ENCODE data around the gene LDHAL6B. TPM values are rescaled to one million over a fixed set of nuclear protein-coding genes. Genes with fewer than 3 reads are reported as not detected.

Gene LDHAL6B
- polyA plus RNA-seq, 1 donor, result 0.57 TPM

DNA sequence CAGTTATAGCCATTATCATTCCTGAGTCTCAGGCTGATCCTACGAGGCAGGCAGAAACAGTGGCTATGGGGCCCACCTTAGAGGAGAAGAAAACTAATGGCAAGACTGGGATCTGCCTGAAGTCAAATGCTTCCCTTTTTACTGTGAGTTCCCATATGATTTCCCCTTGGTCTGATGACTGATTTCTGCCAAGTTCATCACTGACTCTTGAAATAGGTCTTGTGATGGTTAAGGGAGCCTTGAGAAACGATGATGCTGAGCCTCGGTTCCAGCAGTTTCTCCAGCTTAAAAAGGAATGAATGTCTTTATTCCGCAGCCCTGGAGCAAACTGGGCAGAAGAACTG is 29.4 kb upstream of the LDHAL6B start:
- Histone ChIP-seq H3K27ac (ENCODE audit: low read length) (no peak overlapping the region), H3K4me3 (ENCODE audit: low read length) (no peak overlapping the region), H3K36me3 (ENCODE audit: control insufficient read depth, insufficient read depth, low read length) (peaks cover 57% of the 10 kb centered on the region), H3K4me1 (ENCODE audit: control insufficient read depth, insufficient read depth, low read length) (peaks cover 7% of the 10 kb centered on the region), H3K9me3 (ENCODE audit: control insufficient read depth, low read depth, low read length) (no peaks in the 10 kb centered on the region), H3K27me3 (ENCODE audit: control insufficient read depth, insufficient read depth, low read length) (no peaks in the 10 kb centered on the region)
- no peak for DNase-seq
- no CpG with 5 or more reads among the region's 4 CpGs for WGBS (ENCODE audit: insufficient coverage, low lambda C conversion rate)

DNA sequence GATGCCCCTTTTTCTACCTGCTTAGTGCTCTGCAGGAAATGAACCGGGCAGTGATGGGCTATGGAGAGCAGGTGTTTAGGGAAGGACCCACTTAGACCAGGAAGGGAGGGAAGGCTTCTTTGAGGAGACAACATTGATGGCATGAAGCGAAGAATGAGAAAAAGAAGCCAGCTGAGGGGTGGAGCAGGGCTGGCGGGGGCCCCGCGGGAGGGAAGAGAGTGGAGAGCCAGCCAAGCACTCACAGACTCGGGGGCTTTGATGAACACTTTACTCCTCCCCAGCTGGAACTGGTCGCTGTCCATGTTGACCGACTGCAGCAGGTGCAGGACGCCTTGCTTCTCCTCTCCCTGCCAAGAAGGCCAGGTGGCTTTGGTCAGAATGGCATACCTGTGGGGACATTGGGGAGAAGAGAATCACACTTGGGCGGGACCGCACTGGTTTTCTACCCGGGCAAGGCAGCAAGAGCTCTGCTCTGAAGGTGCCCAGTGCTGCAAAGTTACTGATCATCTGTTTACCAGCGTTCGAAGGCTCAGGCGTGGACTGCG is 28.4 kb upstream of the LDHAL6B start:
- WGBS (ENCODE audit: insufficient coverage, low lambda C conversion rate), result 100% methylated on average over 5 of the region's 16 CpGs
- Histone ChIP-seq H3K4me3 (ENCODE audit: low read length) (no peak overlapping the region), H3K27ac (ENCODE audit: low read length) (no peak overlapping the region), H3K36me3 (ENCODE audit: control insufficient read depth, insufficient read depth, low read length) (peaks cover 61% of the 10 kb centered on the region), H3K27me3 (ENCODE audit: control insufficient read depth, insufficient read depth, low read length) (no peaks in the 10 kb centered on the region), H3K9me3 (ENCODE audit: control insufficient read depth, low read depth, low read length) (no peaks in the 10 kb centered on the region), H3K4me1 (ENCODE audit: control insufficient read depth, insufficient read depth, low read length) (peaks cover 7% of the 10 kb centered on the region)
- DNase-seq, result no peak

DNA sequence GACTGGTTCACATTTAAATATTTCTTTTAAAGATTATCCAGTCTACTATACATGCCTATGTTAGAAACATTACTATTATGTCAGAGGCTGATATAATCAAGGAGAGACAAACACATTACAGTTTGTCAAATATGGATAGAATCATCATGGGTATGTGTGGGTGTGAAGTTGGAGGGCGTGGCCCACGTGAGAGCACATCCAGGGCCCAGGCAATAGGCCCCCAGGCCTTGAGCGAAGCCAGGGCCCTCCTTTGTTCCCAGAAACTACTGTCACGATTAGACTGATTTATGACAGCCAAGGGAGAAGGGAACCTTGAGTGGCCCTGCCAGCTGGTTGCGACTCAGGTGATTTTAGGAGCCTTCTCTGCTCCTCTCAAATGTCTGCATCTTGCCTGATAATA is 26.9 kb upstream of the LDHAL6B start:
- H3K4me1 ChIP-seq (ENCODE audit: control insufficient read depth, insufficient read depth, low read length), result peaks cover 7% of the 10 kb centered on the region
- no peak for DNase-seq

DNA sequence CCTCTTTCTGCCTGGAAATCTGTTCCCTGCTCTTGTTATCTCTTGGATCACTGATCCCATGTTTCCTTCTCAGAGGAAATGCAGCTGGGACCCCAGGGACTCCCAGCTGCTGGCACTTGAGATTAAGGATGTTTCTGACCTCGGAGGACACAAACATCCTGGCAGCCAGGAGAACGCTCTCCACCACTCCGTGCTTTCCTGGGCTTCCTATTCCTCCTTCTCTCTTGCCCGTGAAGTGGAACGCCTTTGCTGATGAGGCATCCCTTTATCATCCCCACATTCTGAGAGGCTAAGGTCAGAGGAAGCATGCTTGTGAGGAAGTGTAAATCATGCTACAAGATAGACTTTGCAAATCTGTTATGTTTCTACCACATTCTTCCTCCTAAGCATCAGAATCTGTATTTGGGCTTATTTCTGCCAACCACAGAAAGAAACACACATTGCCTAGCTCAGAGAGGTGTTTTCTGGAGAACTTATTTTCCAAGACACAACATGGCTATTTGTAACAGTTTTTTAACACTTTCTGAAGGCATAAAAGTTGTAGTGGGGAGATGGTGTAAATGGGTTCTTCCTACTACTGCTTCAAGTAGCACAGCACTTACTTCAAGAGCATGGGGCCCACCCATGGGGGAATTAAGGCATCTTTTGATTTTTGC is 25.6 kb upstream of the LDHAL6B start:
- peaks cover 64% of the 10 kb centered on the region for H3K36me3 ChIP-seq (ENCODE audit: control insufficient read depth, insufficient read depth, low read length)
- DNase-seq, result no peak
- no peaks in the 10 kb centered on the region for H3K4me1 ChIP-seq (ENCODE audit: control insufficient read depth, insufficient read depth, low read length)
- H3K4me3 ChIP-seq (ENCODE audit: low read length), result no peak overlapping the region
- 80% methylated on average over 1 of the region's 5 CpGs for WGBS (ENCODE audit: insufficient coverage, low lambda C conversion rate)
- H3K9me3 ChIP-seq (ENCODE audit: control insufficient read depth, low read depth, low read length), result no peaks in the 10 kb centered on the region
- no peaks in the 10 kb centered on the region for H3K27me3 ChIP-seq (ENCODE audit: control insufficient read depth, insufficient read depth, low read length)
- H3K27ac ChIP-seq (ENCODE audit: low read length), result no peak overlapping the region

More for the DNA sequence above, 26.9 kb upstream of the LDHAL6B start:
- Histone ChIP-seq H3K4me3 (ENCODE audit: low read length) (no peak overlapping the region), H3K27ac (ENCODE audit: low read length) (no peak overlapping the region), H3K9me3 (ENCODE audit: control insufficient read depth, low read depth, low read length) (no peaks in the 10 kb centered on the region), H3K27me3 (ENCODE audit: control insufficient read depth, insufficient read depth, low read length) (no peaks in the 10 kb centered on the region), H3K36me3 (ENCODE audit: control insufficient read depth, insufficient read depth, low read length) (peaks cover 62% of the 10 kb centered on the region)
- WGBS (ENCODE audit: insufficient coverage, low lambda C conversion rate), result no CpG with 5 or more reads among the region's 5 CpGs

DNA sequence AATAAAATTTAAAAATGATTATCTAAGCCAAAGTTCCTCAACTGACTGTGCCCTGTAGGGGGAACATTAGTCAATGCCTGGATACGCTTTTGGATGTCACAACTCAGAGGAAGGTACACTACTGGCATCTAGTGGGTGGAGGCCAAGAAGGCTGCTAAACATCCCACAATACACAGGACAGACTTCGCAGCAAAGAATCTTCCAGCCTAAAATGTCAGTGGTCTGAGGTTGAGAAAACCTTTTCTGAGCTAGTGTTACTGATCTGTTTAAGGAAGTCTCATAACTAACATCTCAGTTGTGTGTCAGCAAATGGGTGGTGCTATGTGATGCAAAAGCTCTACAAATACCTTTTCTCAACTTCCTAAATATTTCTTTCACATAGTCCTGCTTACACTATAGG is 20.9 kb upstream of the LDHAL6B start:
- H3K4me3 ChIP-seq (ENCODE audit: low read length), result no peak overlapping the region
- no peak for DNase-seq
- H3K27me3 ChIP-seq (ENCODE audit: control insufficient read depth, insufficient read depth, low read length), result no peaks in the 10 kb centered on the region
- peaks cover 68% of the 10 kb centered on the region for H3K36me3 ChIP-seq (ENCODE audit: control insufficient read depth, insufficient read depth, low read length)
- H3K9me3 ChIP-seq (ENCODE audit: control insufficient read depth, low read depth, low read length), result no peaks in the 10 kb centered on the region
- WGBS (ENCODE audit: insufficient coverage, low lambda C conversion rate), result no CpG with 5 or more reads among the region's 2 CpGs
- no peak overlapping the region for H3K27ac ChIP-seq (ENCODE audit: low read length)
- no peaks in the 10 kb centered on the region for H3K4me1 ChIP-seq (ENCODE audit: control insufficient read depth, insufficient read depth, low read length)

DNA sequence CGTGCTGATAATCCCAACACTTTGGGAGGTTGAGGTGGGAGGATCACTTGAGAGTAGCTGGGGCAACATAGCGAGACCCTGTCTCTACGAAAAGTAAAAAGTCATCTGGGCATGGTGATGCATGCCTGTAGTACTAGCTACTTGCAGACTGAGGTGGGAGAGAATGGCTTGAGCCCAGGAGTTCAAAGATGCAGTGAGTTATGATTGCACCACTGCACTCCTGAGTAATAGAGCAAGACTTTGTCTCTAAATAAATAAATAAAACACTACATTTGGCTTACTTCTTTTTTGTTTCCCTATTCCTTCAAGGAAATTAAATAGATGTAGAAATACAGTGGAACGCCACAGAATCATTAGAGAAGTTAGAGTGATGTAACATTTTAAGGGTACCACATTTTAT is 20.1 kb upstream of the LDHAL6B start:
- peaks cover 67% of the 10 kb centered on the region for H3K36me3 ChIP-seq (ENCODE audit: control insufficient read depth, insufficient read depth, low read length)
- no CpG with 5 or more reads among the region's 4 CpGs for WGBS (ENCODE audit: insufficient coverage, low lambda C conversion rate)
- no peaks in the 10 kb centered on the region for H3K4me1 ChIP-seq (ENCODE audit: control insufficient read depth, insufficient read depth, low read length)
- no peaks in the 10 kb centered on the region for H3K27me3 ChIP-seq (ENCODE audit: control insufficient read depth, insufficient read depth, low read length)
- no peak overlapping the region for H3K27ac ChIP-seq (ENCODE audit: low read length)
- no peak for DNase-seq
- no peak overlapping the region for H3K4me3 ChIP-seq (ENCODE audit: low read length)
- H3K9me3 ChIP-seq (ENCODE audit: control insufficient read depth, low read depth, low read length), result no peaks in the 10 kb centered on the region

DNA sequence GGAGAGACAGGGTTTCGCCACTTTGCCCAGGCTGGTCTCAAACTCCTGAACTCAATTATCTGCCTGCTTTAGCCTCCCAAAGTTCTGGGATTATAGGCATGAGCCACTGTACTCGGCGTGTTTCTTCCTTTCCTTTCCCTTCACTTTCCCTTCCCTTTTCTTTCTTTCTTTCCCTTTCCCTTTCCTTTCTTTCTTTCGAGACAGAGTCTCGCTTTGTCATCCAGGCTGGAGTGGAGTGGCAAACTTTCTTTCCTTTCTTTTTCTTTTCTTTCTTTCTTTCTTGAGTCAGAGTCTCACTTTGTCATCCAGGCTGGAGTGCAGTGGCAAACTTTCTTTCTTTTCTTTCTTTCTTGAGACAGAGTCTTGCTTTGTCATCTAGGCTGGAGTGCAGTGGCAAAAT is 17.4 kb upstream of the LDHAL6B start:
- peaks cover 70% of the 10 kb centered on the region for H3K36me3 ChIP-seq (ENCODE audit: control insufficient read depth, insufficient read depth, low read length)
- 95% methylated on average over 4 of the region's 5 CpGs for WGBS (ENCODE audit: insufficient coverage, low lambda C conversion rate)

DNA sequence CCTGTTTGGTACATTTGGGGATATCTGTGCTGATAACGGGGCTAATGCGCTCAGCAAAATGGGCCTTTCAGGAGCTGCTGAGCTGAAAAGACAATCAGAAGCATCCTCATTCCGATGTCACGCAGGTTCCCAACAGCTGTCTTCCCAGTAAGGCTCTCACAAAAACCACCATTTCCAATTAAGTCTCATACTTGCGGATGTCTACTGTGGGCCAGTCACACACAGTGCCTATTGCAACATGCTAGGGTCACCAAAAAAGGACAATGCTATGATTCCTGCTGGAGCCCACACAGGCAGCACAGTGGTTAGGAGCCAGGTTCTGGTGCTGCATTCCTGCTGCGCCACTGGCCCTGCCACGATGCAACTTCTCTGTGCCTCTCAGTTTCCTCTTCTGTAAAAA is 16.4 kb upstream of the LDHAL6B start:
- Histone ChIP-seq H3K4me1 (ENCODE audit: control insufficient read depth, insufficient read depth, low read length) (no peaks in the 10 kb centered on the region), H3K9me3 (ENCODE audit: control insufficient read depth, low read depth, low read length) (no peaks in the 10 kb centered on the region), H3K27ac (ENCODE audit: low read length) (no peak overlapping the region), H3K4me3 (ENCODE audit: low read length) (no peak overlapping the region), H3K36me3 (ENCODE audit: control insufficient read depth, insufficient read depth, low read length) (peaks cover 77% of the 10 kb centered on the region), H3K27me3 (ENCODE audit: control insufficient read depth, insufficient read depth, low read length) (no peaks in the 10 kb centered on the region)
- DNase-seq, result no peak
- no CpG with 5 or more reads among the region's 7 CpGs for WGBS (ENCODE audit: insufficient coverage, low lambda C conversion rate)

More for the DNA sequence above, 17.4 kb upstream of the LDHAL6B start:
- Histone ChIP-seq H3K27ac (ENCODE audit: low read length) (no peak overlapping the region), H3K4me1 (ENCODE audit: control insufficient read depth, insufficient read depth, low read length) (no peaks in the 10 kb centered on the region), H3K27me3 (ENCODE audit: control insufficient read depth, insufficient read depth, low read length) (no peaks in the 10 kb centered on the region), H3K4me3 (ENCODE audit: low read length) (no peak overlapping the region), H3K9me3 (ENCODE audit: control insufficient read depth, low read depth, low read length) (no peaks in the 10 kb centered on the region)
- DNase-seq, result no peak

DNA sequence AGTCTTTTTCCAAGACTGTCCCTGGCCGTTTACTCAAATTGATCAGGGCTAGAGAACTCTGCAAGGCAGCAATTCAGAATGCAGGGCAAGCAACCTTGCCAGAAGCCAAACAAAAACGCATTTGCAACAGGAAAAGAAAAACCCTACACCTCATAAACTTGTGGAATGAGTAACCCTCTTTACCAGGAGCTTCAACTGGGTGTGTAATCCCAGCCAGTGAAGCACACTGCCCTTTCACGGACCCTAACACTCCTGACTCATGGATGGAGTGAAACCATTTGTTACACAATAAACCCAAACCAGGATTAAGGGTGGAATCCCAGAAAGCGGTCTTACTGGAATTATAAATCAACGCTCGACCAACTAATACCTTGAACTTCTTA is 14.8 kb upstream of the LDHAL6B start:
- peaks cover 76% of the 10 kb centered on the region for H3K36me3 ChIP-seq (ENCODE audit: control insufficient read depth, insufficient read depth, low read length)
- 93% methylated on average over 3 of the region's 6 CpGs for WGBS (ENCODE audit: insufficient coverage, low lambda C conversion rate)
- no peak overlapping the region for H3K27ac ChIP-seq (ENCODE audit: low read length)
- H3K27me3 ChIP-seq (ENCODE audit: control insufficient read depth, insufficient read depth, low read length), result no peaks in the 10 kb centered on the region
- DNase-seq, result no peak
- H3K4me1 ChIP-seq (ENCODE audit: control insufficient read depth, insufficient read depth, low read length), result no peaks in the 10 kb centered on the region
- H3K4me3 ChIP-seq (ENCODE audit: low read length), result no peak overlapping the region
- no peaks in the 10 kb centered on the region for H3K9me3 ChIP-seq (ENCODE audit: control insufficient read depth, low read depth, low read length)

DNA sequence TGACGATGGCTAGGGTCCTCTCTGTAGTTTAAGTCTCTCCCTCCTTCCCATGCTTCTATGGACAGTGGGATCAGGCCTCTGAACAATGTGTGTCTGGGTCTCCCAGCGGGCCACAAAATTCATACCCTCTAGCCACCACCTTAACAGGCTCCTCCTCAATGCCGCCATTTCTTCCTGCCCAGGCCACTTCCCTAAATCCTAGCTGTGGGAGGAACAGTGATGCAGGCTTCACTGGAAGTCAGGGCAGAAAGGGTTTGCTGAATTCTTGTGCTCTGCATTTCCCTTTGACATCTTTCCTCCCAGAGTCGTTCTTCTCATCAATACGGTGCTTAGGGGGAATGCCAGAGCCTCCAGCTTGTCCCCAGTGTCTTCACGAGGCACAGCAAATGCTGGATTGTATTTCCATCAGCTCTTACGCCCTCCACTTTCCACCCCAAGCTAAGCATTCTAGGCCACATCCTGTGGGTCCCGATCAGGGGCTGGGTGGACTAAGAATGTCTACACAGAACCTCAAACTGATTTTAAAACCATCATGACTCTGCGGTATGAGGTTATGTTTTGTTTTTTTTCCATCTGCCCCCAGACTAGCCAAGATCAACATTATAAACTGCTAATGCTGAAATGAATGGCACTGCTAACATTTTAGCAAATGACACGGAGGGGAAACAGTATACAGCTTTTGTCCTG is 11.9 kb upstream of the LDHAL6B start:
- H3K4me3 ChIP-seq (ENCODE audit: low read length), result no peak overlapping the region
- 100% methylated on average over 5 of the region's 10 CpGs for WGBS (ENCODE audit: insufficient coverage, low lambda C conversion rate)
- peaks cover 72% of the 10 kb centered on the region for H3K36me3 ChIP-seq (ENCODE audit: control insufficient read depth, insufficient read depth, low read length)
- no peaks in the 10 kb centered on the region for H3K9me3 ChIP-seq (ENCODE audit: control insufficient read depth, low read depth, low read length)
- no peak for DNase-seq
- H3K27me3 ChIP-seq (ENCODE audit: control insufficient read depth, insufficient read depth, low read length), result no peaks in the 10 kb centered on the region
- H3K27ac ChIP-seq (ENCODE audit: low read length), result no peak overlapping the region
- no peaks in the 10 kb centered on the region for H3K4me1 ChIP-seq (ENCODE audit: control insufficient read depth, insufficient read depth, low read length)

DNA sequence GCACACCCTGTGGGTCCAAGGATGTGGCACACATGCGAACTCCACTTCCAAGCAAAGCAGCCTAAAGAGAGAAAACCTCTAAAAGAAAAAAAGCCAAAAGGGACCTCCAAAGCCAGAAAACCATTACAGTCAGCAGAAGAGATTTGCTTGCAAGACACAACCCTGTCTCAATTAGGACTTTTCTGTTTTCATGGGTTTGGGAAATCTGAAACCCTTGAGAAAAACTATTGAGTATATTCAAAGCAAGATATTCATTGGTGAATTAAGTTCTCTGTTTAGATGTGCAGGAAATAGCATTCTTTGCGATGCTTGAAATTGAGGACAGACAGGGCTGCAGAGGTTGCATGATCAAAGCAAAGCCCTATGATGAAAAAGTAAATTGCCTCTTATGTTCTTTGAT is 10.2 kb upstream of the LDHAL6B start:
- H3K27ac ChIP-seq (ENCODE audit: low read length), result no peak overlapping the region
- 86% methylated on average over 1 of the region's 2 CpGs for WGBS (ENCODE audit: insufficient coverage, low lambda C conversion rate)
- H3K27me3 ChIP-seq (ENCODE audit: control insufficient read depth, insufficient read depth, low read length), result no peaks in the 10 kb centered on the region
- no peak for DNase-seq
- no peak overlapping the region for H3K4me3 ChIP-seq (ENCODE audit: low read length)
- H3K4me1 ChIP-seq (ENCODE audit: control insufficient read depth, insufficient read depth, low read length), result peaks cover 7% of the 10 kb centered on the region
- H3K9me3 ChIP-seq (ENCODE audit: control insufficient read depth, low read depth, low read length), result no peaks in the 10 kb centered on the region
- peaks cover 67% of the 10 kb centered on the region for H3K36me3 ChIP-seq (ENCODE audit: control insufficient read depth, insufficient read depth, low read length)
